Psoas muscle (tissue), 8 donors: ENCODE data around the gene TMEM51. TPM values are rescaled to one million over a fixed set of nuclear protein-coding genes. Genes with fewer than 3 reads are reported as not detected.

ENCODE experiments used
- ATAC-seq, 4 donors: fragments of 200-7000 bp; cut with Tn5 transposase; one replicate each; pipeline ENCODE4 v1.9.1; 2020; ENCODE audit warnings: moderate library complexity in 3 of 4, mild to moderate bottlenecking in 2 of 4
- DNase-seq, 2 donors: peaks; one replicate each; pipeline ENCODE4 v3.0.0-alpha.2; 2020
- H3K27ac ChIP-seq: fragments of 200-600 bp; one replicate; pipeline ENCODE4 v1.8.0; 2022
- H3K27me3 ChIP-seq, 3 donors: fragments of 200-600 bp in 1 of 3; one replicate each; pipeline versions ENCODE4 v1.6.1 to v1.8.0; 2013 to 2022; ENCODE audit warnings: low read length in 2 of 3, mild to moderate bottlenecking in 2 of 3, moderate library complexity in 1 of 3; ENCODE audit not compliant: insufficient read depth in 3 of 3
- H3K36me3 ChIP-seq, 2 donors: fragments of 200-600 bp in 1 of 2; one replicate each; pipeline versions ENCODE4 v1.6.1 to v1.8.0; 2013 to 2022; ENCODE audit warnings: low read depth in 1 of 2, mild to moderate bottlenecking in 1 of 2, moderate library complexity in 1 of 2; ENCODE audit not compliant: insufficient read depth in 1 of 2
- H3K4me1 ChIP-seq: fragments of 200-600 bp; one replicate; pipeline ENCODE4 v1.8.0; 2022
- H3K4me3 ChIP-seq: fragments of 200-600 bp; one replicate; pipeline ENCODE4 v1.8.0; 2022; ENCODE audit warnings: mild to moderate bottlenecking
- H3K9me3 ChIP-seq: fragments of 200-600 bp; one replicate; pipeline ENCODE4 v1.8.0; 2022
- WGBS, 3 donors: extraction: QIAGEN DNeasy Blood & Tissue Kit; methylation state at CpG; one replicate each; pipeline versions ENCODE4 v1.1.6 to v1.1.7; 2013; 5-methylcytosine and 5-hydroxymethylcytosine counted together
- intact Hi-C, 2 donors: fragments of 100-400 bp; cut with DNase I; formaldehyde crosslinking; loops; one replicate each; pipeline versions ENCODE4 v1.11.0 to v1.14.2; 2022
- polyA plus RNA-seq, 3 donors: library from polyadenylated mRNA; stranded (reverse); fragments of 200-250 nt; gene quantifications; one replicate each; pipeline ENCODE4 v1.2.3, GENCODE V29; 2013
- total RNA-seq, 4 donors: library from RNA; stranded (reverse); fragmentation: NEBNext Ultra II Directional in 2 of 4; extraction: Animal tissue kit (Norgen Biotek cat#: 25700) in 2 of 4; gene quantifications; one replicate each; pipeline versions ENCODE4 v1.2.1 to v1.2.4, GENCODE V29; 2021 to 2023
- TF ChIP-seq, protein P1 (sequence below): fragments of 200-600 bp; IDR thresholded peaks from one replicate; pipeline ENCODE4 v1.8.0; 2022; ENCODE audit warnings: antibody characterized with exemption
- donor health status: healthy with polysubstance abuse.
- donor health status: DM: no; HTN: no; CAD: no; lungs with moderate emphysema.
- donor health status: Bipolar disorder and iron deficiency.
- donor health status: healthy.
- donor health status: DM: yes; HTN: yes; CAD: no.
- donor health status: DM: no; HTN: no; CAD: no.
- donor health status: DM: no; HTN: no; CAD: no.
- donor health status: DM: yes; HTN: yes; CAD: no.

The TMEM51 gene
- total and polyA plus RNA-seq, 7 donors: 0.67 to 1.7 (median 0.97) TPM

- TF ChIP-seq, protein P1, sequence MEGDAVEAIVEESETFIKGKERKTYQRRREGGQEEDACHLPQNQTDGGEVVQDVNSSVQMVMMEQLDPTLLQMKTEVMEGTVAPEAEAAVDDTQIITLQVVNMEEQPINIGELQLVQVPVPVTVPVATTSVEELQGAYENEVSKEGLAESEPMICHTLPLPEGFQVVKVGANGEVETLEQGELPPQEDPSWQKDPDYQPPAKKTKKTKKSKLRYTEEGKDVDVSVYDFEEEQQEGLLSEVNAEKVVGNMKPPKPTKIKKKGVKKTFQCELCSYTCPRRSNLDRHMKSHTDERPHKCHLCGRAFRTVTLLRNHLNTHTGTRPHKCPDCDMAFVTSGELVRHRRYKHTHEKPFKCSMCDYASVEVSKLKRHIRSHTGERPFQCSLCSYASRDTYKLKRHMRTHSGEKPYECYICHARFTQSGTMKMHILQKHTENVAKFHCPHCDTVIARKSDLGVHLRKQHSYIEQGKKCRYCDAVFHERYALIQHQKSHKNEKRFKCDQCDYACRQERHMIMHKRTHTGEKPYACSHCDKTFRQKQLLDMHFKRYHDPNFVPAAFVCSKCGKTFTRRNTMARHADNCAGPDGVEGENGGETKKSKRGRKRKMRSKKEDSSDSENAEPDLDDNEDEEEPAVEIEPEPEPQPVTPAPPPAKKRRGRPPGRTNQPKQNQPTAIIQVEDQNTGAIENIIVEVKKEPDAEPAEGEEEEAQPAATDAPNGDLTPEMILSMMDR: no peak
- Histone ChIP-seq H3K36me3 (no peaks in the 10 kb centered on the region), H3K27ac (no peak overlapping the region), H3K4me1 (no peaks in the 10 kb centered on the region), H3K4me3 (no peak overlapping the region), H3K9me3 (no peaks in the 10 kb centered on the region), H3K27me3 (no peaks in the 10 kb centered on the region)
- ATAC-seq (no peak), DNase-seq (no peak)
- WGBS, 3 donors: 46 to 64% (median 50%) methylated on average over 3 of the region's 3 CpGs
- intact Hi-C loops: no loop called here
These were observed 13.8 kb downstream of the TMEM51 start for GRCh38 chr1:15167386-15167785.

DNA sequence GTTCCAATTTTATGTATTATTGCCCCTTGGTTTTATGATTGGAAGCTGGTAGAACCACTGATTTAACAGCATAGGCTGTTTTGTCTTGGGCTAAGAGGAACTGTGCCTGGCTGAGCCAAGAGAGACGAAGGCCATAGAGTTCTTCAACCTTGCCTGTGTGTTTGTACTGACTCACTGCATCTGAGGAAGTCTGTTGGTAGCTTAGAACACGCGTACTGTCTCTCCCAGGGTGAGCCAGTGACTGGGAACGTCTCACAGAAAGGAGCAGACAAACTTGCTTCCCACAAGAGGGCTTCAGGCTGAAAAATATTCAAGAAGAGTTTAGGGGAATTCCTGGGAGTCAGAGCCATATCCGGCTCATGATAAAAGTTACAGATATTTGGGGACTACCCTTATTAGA, 14.9 kb downstream of the TMEM51 start:
- ATAC-seq: no peak

GRCh38 chr1:15170071-15170470, 16.5 kb downstream of the TMEM51 start:
- intact Hi-C loops: no loop called here
- DNase-seq (no peak), ATAC-seq (no peak)
- no peaks in the 10 kb centered on the region for H3K9me3 ChIP-seq
- H3K4me1 ChIP-seq: no peaks in the 10 kb centered on the region
- H3K27me3 ChIP-seq: no peaks in the 10 kb centered on the region
- no peaks in the 10 kb centered on the region for H3K36me3 ChIP-seq
- no peak overlapping the region for H3K4me3 ChIP-seq
- TF ChIP-seq, protein P1: no peak
- 91 to 95% (median 95%) methylated on average over 7 of the region's 7 CpGs for WGBS, 3 donors
- no peak overlapping the region for H3K27ac ChIP-seq

More for the DNA sequence above, 14.9 kb downstream of the TMEM51 start:
- no peak for DNase-seq
- H3K36me3 ChIP-seq: no peaks in the 10 kb centered on the region
- H3K4me3 ChIP-seq: no peak overlapping the region
- H3K27me3 ChIP-seq: no peaks in the 10 kb centered on the region
- 54 to 78% (median 63%) methylated on average over 5 of the region's 5 CpGs for WGBS, 3 donors
- no peak overlapping the region for H3K27ac ChIP-seq
- H3K9me3 ChIP-seq: no peaks in the 10 kb centered on the region
- TF ChIP-seq, protein P1: no peak
- intact Hi-C loops: no loop called here
- no peaks in the 10 kb centered on the region for H3K4me1 ChIP-seq

- DNase-seq: no peak
- TF ChIP-seq, protein P1: no peak
- WGBS, 3 donors: 70 to 85% (median 81%) methylated on average over 15 of the region's 15 CpGs
- H3K4me3 ChIP-seq: no peak overlapping the region
- intact Hi-C loops: no loop called here
- ATAC-seq: no peak
- no peaks in the 10 kb centered on the region for H3K27me3 ChIP-seq
- no peaks in the 10 kb centered on the region for H3K4me1 ChIP-seq
- H3K27ac ChIP-seq: no peak overlapping the region
- no peaks in the 10 kb centered on the region for H3K9me3 ChIP-seq
- no peaks in the 10 kb centered on the region for H3K36me3 ChIP-seq
These were observed 17.8 kb downstream of the TMEM51 start for GRCh38 chr1:15171271-15171908.
